Hippocampal formation (tissue), 2 donors: ENCODE measurements around the gene PNPLA2.

Experiments used
- DNase-seq, 2 donors: peaks; one replicate each; lab custom pipeline; 2025; lab: John Stamatoyannopoulos, UW

PNPLA2 gene

DNA sequence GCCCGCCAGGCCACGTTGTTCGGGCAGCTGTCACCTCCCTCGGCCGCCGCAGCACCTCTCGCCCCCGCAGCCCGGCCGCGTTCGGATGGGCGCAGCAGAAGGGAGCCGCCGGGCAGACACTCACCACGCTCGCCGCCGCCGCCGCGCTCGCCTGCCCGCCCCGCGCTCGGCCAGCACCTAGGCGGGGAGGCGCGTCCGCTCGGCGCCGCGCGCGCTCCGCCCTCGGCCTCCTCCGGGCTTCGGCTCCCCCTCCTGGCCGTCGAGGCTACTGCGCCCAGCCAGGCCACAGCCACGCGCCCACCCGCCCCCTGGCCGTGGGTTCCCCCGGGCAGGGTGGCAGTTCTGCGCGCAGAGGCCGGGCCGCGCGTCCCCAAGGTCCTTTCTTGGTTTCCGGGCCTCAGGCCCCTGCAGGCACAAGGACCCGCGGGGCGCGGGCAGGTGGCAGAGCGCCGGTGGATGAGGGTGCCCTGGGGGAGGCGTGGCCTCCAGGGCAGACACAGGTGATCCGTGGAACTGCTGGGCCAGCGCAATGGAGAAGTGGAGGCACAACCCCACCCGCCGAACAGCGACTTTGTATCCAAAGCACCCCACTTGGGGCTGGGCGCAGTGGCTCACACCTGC, 20.5 kb upstream of the PNPLA2 start, which contains the start of gene SLC25A22:
SLC25A22 (minus strand) TSS at position 189 of the 621 bp plus-strand sequence. CDS start 3,275 bp downstream, outside the sequence.
- DNase-seq, result peak; percentile 60 to 68

GRCh38 chr11:799641-800316, 18.9 kb upstream of the PNPLA2 start:
- DNase-seq, result no peak

- no peak for DNase-seq
These were observed 18.2 kb upstream of the PNPLA2 start for GRCh38 chr11:800473-800872.

DNA sequence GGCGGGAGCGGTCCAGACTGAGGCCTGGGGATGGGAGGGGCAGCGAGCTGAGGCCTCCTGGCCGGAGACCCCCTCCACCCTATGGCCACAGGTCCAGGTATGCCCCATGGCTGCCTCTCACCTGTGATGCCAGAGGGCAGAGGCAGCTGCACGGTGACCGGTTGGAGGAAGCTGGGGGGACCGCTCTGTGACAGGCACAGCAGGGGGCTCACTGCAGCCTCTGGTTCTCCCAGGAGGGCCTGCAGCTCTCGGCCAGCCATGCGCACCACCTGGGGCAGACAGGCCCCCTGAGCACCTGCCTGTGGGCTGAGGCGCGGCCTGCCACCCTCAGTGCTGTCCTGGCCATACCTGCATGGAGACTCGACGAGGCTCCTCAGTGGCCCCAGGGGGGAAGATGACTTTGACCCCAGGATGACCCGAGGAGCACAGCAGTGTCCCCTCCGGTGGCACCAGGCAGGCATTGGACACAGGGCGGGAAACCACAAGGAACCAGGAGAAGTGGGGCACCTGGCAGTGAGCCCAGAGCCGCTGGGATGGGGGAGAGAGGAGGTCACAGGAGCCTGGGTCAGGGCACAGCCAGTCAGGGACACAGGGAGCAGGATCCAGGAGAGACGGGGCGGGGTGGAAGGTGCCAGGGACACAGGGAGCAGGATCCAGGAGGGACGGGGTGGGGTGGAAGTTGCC, 17.5 kb upstream of the PNPLA2 start:
- no peak for DNase-seq

DNA sequence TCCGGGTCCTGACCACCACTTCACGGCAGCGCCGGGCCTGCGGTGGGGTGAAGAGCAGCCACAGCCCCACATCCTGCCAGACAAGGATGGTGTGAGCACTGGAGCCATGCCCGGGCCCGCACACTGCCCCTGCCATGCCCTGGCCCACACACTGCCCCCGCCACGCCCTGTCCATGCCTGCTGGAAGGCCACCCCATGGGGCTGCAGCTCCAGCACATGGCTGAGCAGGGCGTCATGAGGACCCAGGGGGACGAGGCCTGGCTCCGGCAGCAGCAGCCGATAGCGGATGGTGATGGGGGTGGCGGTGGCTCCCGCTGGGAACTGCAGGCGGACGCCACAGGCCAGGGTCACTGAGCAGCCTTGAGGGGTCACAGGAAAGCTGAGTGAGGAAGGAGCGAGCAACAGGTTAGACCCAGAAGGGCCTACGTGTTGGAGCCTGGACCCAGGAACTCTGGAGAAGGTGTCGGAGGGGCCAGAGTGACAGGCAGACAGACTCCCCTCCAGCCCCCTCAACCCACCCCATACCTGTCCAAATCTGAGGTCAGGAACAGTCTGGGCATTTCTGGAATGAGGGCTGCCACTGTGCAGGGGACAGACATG, 16.6 kb upstream of the PNPLA2 start:
- DNase-seq, result no peak

DNA sequence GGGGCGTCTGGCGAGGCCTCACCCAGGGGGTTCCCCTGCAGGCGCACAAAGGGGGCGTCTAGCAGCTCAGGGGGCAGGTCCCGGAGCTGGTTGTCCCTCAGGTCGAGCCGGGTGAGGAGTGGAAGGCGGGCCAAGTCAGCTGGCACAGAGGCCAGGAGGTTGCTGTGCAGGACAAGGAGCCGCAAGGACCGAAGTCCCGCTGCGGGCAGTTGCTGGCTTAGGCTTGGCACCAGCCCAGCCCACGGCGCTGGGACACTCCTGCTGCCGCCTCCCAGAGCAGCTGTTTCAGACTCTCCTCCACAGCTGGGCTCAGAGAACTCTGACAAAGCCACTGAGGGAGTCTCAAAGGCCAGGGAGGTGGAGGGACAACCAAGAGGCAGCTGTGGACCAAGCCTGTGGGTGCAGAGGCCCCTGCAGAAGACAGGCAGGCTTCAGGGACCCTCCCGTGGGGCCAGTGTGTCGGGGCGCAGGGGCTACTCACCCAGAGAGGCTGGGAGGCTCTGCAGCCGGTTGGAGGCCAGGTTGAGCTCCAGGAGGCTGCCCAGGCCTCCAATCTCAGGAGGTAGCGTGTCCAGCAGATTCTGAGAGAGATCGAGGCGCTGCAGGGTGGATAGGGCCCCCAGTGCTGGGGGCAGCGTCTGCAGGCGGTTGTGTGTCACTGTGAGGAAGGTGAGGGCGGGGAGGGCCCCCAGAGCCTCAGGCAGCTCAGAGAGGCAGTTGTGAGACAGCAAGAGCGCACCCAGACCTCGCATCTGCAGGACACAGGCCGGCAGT, 15.8 kb upstream of the PNPLA2 start:
- no peak for DNase-seq

- DNase-seq, result no peak
These were observed 15.3 kb upstream of the PNPLA2 start for GRCh38 chr11:803467-803742.

DNA sequence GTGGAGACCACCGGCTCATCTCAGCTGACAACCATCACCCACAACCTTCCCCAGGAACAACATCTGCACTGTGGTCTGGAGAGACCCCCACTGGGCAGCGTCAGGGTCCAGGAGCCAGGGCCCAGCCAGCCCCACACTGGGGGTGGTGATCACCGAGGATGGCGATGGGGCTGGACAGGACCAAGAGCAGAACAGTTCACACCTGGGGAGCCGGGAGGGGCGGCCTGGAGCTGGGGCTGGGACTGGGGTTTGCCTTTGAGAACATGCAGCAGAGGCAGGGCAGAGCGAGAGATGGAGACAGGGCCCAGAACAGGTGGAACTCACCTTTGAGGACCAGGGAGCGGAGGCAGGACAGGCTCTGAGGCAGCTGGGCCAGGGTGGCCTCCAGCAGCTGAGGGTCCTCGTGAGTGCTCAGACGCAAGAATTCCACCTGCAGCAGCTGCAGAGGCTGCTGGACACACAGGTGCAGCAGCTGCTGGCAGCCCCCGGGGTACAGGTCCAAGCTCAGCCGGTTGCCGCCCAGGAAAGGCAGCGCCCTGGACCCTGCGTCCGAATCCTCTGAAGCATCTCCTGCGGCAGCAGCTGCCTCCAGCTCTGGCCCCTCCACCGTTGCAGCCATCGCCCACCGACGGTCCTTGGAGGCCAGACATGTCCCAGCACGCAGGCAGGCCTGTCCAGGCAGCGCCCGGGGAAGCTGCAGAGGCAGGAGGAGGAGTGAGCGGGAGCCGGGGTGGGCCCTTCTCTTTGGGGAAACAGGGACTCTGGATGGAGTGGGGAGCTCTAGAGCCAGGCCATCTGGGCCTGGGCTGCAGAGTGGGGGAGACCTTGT, 14.7 kb upstream of the PNPLA2 start:
- DNase-seq, result no peak

- no peak for DNase-seq
These were observed 14.1 kb upstream of the PNPLA2 start for GRCh38 chr11:804599-804964.

- no peak for DNase-seq
These were observed 10.1 kb upstream of the PNPLA2 start for GRCh38 chr11:808427-809286.

GRCh38 chr11:809287-810039, 9.3 kb upstream of the PNPLA2 start, which contains the start of gene RPLP2:
TSS of gene RPLP2 (plus strand) at chr11:809967. CDS start at chr11:810235, 268 bp downstream.
- peak; percentile 92 to 98 for DNase-seq

DNA sequence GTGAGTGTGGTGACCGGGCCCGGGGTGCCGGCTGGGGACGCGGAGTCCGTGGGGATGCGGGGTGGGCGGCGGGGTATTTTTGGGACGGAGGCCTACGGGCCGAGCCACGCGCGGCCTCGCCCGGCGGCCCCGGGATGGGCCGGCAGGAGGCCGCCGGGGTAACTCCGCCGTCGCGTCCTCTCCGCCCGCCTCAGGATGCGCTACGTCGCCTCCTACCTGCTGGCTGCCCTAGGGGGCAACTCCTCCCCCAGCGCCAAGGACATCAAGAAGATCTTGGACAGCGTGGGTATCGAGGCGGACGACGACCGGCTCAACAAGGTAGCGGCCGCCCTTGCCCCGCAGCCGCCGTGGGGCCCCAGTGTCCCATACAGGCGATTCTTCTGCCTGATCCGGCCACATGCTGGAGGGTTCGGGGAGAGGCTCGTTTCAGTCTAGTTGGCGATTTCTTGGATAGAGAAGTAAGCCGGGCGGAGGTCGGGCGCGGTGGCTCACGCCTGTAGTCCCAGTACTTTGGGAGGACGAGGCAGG, 8.6 kb upstream of the PNPLA2 start:
- no peak for DNase-seq

- no peak for DNase-seq
These were observed 7.1 kb upstream of the PNPLA2 start for GRCh38 chr11:811446-812245.

GRCh38 chr11:812390-812789, 6.3 kb upstream of the PNPLA2 start:
- no peak for DNase-seq

- no peak for DNase-seq
These were observed 5.7 kb upstream of the PNPLA2 start for GRCh38 chr11:813072-813455.

DNA sequence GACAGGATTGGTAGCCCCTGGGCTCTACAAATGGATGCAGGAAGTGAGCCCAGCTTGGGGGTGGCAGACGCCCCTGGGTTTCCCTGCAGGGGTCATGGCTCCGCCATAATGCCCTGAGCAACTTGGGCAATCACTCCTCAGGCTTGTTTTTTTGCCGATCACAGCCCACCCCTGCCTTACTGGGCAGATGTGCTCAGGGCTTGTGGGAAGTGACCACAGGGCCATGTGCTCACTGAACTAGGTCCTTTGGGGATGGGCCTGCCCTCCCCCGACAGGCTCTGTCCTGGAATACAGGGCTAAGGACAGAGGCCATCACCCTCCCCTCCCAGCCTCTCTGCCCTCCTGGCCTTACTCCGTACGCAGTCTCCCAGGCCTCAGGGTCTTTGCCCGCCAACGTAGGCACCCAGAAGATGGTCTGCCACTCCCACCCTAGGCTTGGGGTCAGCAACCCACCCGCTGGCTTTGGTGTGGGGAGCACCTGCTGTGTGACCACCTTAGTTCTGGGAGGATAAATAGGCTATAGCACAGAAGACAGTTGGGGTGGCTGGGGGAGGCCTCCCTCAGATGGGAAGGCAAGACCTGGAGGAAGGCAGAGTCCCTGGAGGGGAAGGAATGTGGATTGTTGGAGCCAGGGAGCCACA, 5.1 kb upstream of the PNPLA2 start:
- no peak for DNase-seq

DNA sequence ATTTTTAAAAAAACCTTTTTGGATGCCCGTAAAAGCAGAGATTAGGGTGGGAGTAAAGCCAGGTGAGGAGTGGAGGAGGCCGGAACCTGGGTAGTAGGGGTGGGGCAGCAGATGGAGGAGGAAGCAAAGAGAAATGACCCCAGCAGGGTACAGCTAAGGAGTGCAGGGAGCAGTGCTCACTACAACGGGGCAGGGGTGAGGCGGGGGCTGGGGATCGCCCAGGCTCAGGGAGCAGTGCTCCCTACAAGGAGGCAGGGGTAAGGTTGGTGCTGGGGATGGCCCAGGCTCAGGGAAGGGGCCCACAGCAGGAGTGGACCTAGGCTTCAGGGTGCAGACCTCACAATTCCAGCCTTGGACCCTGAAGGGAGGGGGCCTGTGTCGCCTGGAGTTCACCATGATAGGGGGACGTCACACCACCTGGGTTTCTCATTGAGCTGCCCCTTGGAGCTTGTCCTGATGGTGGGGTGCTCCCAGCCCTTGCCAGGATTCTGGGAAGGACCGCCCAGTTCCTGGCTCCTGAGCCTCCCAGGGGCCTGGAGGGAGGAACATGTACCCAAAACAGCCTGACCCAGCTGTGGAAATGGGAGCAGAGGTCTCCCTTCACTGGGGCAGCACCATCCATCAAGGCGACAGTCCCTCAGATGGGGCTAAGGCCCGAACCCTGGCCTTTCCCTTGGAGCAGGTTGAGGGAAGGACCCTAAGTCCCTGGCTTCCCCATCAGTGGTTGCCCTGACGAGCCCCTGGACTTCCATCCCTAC, 2.9 kb upstream of the PNPLA2 start:
- DNase-seq, result no peak
